Measurements from ENCODE around the gene DYNLRB1.

DNA sequence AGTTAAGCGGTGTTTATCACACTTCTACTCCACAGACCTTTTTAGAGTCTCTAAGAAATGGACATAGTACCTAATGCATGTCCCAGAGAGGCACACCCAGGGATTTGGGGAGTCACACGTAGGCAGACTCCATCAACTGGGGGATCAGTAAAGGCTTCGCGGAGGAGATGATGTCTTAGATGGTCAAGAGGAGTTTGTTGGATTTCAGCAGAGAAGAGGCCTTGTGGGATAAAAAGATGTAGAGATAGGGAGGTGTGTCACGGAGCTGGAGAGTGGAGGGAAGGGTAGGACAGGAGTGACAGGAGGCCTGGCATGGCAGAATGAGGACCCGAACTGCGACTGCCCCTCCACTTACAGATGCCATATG is 9.1 kb downstream of the DYNLRB1 start:
- TF ChIP-seq POLR2A (conservative IDR thresholded peaks at IDR 0.05) (no peak), GABPB2 (CRISPR knock-in tag; conservative IDR thresholded peaks at IDR 0.05) (no peak), HCFC1 (IDR thresholded peaks at IDR 0.05; ENCODE audit: low read depth, low read length) (no peak), ZNF232 (CRISPR knock-in tag; IDR thresholded peaks at IDR 0.05) (no peak), HOXB6 (CRISPR knock-in tag; IDR thresholded peaks at IDR 0.05; ENCODE audit: borderline replicate concordance) (no peak), GATA2 (CRISPR knock-in tag; IDR thresholded peaks at IDR 0.05) (no peak), ZNF407 (IDR thresholded peaks at IDR 0.05; ENCODE audit: low read depth) (no peak), CTCF (IDR thresholded peaks at IDR 0.05 in 2 of 3, conservative IDR thresholded peaks at IDR 0.05 in 1 of 3; ENCODE audit: insufficient read depth in 2 of 3, low read depth in 1 of 3, low read length in 3 of 3) (no peak), ZNF445 (CRISPR knock-in tag; IDR thresholded peaks at IDR 0.05; ENCODE audit: low read depth) (no peak), MTA3 (IDR thresholded peaks at IDR 0.05; ENCODE audit: borderline replicate concordance) (no peak), AFF1 (IDR thresholded peaks at IDR 0.05; ENCODE audit: low read depth in 1 of 2, partially characterized antibody in 2 of 2) (no peak), FUS (optimal IDR thresholded peaks at IDR 0.05; ENCODE audit: low read depth, low read length) (no peak)

All from K562 (cell line).